ENCODE measurements around the gene ZFP28.

Gene ZFP28

GRCh38 chr19:56596676-56597075 lies 57.9 kb downstream of the ZFP28 start:
- DNase-seq: no peak

GRCh38 chr19:56597696-56598095 lies 58.9 kb downstream of the ZFP28 start:
- no peak for DNase-seq

- DNase-seq: no peak
Observed at GRCh38 chr19:56601375-56601774, 62.6 kb downstream of the ZFP28 start.

- no peak for DNase-seq
Observed at GRCh38 chr19:56603829-56604228, 65.1 kb downstream of the ZFP28 start.
